PC-3 (cell line): Measurements from ENCODE around the gene KCTD16.

Experiments used
- EZH2phosphoT487 ChIP-seq: fragments of 300-600 bp; sonication (generic); IDR thresholded peaks from 2 replicates; pipeline ENCODE4 v1.6.1; 2018; ENCODE audit warnings: mild to moderate bottlenecking, antibody characterized with exemption, low read length, borderline replicate concordance
- TF ChIP-seq, protein P1 (sequence below): fragments of 300-600 bp; sonication (generic); conservative IDR thresholded peaks from 2 replicates; pipeline ENCODE4 v1.5.1; 2017; ENCODE audit warnings: antibody characterized with exemption, low read depth, mild to moderate bottlenecking, low read length

- TF ChIP-seq, protein P1, sequence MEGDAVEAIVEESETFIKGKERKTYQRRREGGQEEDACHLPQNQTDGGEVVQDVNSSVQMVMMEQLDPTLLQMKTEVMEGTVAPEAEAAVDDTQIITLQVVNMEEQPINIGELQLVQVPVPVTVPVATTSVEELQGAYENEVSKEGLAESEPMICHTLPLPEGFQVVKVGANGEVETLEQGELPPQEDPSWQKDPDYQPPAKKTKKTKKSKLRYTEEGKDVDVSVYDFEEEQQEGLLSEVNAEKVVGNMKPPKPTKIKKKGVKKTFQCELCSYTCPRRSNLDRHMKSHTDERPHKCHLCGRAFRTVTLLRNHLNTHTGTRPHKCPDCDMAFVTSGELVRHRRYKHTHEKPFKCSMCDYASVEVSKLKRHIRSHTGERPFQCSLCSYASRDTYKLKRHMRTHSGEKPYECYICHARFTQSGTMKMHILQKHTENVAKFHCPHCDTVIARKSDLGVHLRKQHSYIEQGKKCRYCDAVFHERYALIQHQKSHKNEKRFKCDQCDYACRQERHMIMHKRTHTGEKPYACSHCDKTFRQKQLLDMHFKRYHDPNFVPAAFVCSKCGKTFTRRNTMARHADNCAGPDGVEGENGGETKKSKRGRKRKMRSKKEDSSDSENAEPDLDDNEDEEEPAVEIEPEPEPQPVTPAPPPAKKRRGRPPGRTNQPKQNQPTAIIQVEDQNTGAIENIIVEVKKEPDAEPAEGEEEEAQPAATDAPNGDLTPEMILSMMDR, result no peak
- TF ChIP-seq EZH2phosphoT487, result no peak
Observed at GRCh38 chr5:144202072-144202471, 31.4 kb downstream of the KCTD16 start.
